Measurements from ENCODE around the gene CPNE6. TPM values are rescaled to one million over a fixed set of nuclear protein-coding genes. Genes with fewer than 3 reads are reported as not detected.
A peak's percentile ranks its signal among the peaks of the same experiment; 100 is the strongest.

The CPNE6 gene
- total and polyA plus RNA-seq, 2 of the 13 experiments (the other 11 are each of a cell fraction or from before 2014, with no cell fraction given), result not detected

- TF ChIP-seq, protein P1, sequence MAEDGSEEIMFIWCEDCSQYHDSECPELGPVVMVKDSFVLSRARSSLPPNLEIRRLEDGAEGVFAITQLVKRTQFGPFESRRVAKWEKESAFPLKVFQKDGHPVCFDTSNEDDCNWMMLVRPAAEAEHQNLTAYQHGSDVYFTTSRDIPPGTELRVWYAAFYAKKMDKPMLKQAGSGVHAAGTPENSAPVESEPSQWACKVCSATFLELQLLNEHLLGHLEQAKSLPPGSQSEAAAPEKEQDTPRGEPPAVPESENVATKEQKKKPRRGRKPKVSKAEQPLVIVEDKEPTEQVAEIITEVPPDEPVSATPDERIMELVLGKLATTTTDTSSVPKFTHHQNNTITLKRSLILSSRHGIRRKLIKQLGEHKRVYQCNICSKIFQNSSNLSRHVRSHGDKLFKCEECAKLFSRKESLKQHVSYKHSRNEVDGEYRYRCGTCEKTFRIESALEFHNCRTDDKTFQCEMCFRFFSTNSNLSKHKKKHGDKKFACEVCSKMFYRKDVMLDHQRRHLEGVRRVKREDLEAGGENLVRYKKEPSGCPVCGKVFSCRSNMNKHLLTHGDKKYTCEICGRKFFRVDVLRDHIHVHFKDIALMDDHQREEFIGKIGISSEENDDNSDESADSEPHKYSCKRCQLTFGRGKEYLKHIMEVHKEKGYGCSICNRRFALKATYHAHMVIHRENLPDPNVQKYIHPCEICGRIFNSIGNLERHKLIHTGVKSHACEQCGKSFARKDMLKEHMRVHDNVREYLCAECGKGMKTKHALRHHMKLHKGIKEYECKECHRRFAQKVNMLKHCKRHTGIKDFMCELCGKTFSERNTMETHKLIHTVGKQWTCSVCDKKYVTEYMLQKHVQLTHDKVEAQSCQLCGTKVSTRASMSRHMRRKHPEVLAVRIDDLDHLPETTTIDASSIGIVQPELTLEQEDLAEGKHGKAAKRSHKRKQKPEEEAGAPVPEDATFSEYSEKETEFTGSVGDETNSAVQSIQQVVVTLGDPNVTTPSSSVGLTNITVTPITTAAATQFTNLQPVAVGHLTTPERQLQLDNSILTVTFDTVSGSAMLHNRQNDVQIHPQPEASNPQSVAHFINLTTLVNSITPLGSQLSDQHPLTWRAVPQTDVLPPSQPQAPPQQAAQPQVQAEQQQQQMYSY (CRISPR knock-in tag; IDR thresholded peaks at IDR 0.05), result no peak; the same call in none of the 2 replicates
- no peak for TF ChIP-seq DNMT3B (CRISPR knock-in tag; conservative IDR thresholded peaks at IDR 0.05)
- peak; percentile 55; the same call in 1 of the 2 replicates for TF ChIP-seq RAD21 (CRISPR knock-in tag; IDR thresholded peaks at IDR 0.05)
- TF ChIP-seq ARID5B (CRISPR knock-in tag; IDR thresholded peaks at IDR 0.05), result peak; percentile 65; the same call in 1 of the 2 replicates
- TF ChIP-seq, protein P2, sequence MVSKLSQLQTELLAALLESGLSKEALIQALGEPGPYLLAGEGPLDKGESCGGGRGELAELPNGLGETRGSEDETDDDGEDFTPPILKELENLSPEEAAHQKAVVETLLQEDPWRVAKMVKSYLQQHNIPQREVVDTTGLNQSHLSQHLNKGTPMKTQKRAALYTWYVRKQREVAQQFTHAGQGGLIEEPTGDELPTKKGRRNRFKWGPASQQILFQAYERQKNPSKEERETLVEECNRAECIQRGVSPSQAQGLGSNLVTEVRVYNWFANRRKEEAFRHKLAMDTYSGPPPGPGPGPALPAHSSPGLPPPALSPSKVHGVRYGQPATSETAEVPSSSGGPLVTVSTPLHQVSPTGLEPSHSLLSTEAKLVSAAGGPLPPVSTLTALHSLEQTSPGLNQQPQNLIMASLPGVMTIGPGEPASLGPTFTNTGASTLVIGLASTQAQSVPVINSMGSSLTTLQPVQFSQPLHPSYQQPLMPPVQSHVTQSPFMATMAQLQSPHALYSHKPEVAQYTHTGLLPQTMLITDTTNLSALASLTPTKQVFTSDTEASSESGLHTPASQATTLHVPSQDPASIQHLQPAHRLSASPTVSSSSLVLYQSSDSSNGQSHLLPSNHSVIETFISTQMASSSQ (IDR thresholded peaks at IDR 0.05; ENCODE audit: low read depth), result no peak
- TF ChIP-seq, protein P2 (CRISPR knock-in tag; IDR thresholded peaks at IDR 0.05; ENCODE audit: borderline replicate concordance), result no peak
- TF ChIP-seq TBL1XR1 (IDR thresholded peaks at IDR 0.05; ENCODE audit: borderline replicate concordance, low read length, partially characterized antibody), result no peak
- no peak for TF ChIP-seq ELF1 (CRISPR knock-in tag; IDR thresholded peaks at IDR 0.05)
- TF ChIP-seq GZF1 (CRISPR knock-in tag; IDR thresholded peaks at IDR 0.05), result 0 out of 2 replicates have a peak, but pooled peaks have one; percentile 17
- TF ChIP-seq ZNF792 (CRISPR knock-in tag; IDR thresholded peaks at IDR 0.05), result no peak
- TF ChIP-seq CHD4 (IDR thresholded peaks at IDR 0.05; ENCODE audit: borderline replicate concordance, low read length), result no peak
- TF ChIP-seq MED8 (CRISPR knock-in tag; IDR thresholded peaks at IDR 0.05; ENCODE audit: insufficient replicate concordance), result no peak
Measured at GRCh38 chr14:24080888-24081738, 9.8 kb downstream of the CPNE6 start (continued).

Data from HepG2 (cell line).